Ascending aorta (tissue), 2 donors: ENCODE measurements around the gene THRB. TPM values are rescaled to one million over a fixed set of nuclear protein-coding genes. Genes with fewer than 3 reads are reported as not detected.

ENCODE experiments used
- DNase-seq, 2 donors: peaks; one replicate each; pipeline ENCODE4 v3.0.0-alpha.2; 2019; ENCODE audit warnings: low spot score in 2 of 2
- H3K27ac ChIP-seq, 2 donors: fragments of 200-600 bp; sonication (generic); one replicate each; pipeline ENCODE4 v1.5.1; 2016 to 2017; ENCODE audit warnings: mild to moderate bottlenecking in 1 of 2
- H3K27me3 ChIP-seq: fragments of 200-600 bp; sonication (generic); one replicate; pipeline ENCODE4 v1.5.1; 2017
- H3K36me3 ChIP-seq, 2 donors: fragments of 200-600 bp; sonication (generic); one replicate each; pipeline ENCODE4 v1.5.1; 2016
- H3K4me1 ChIP-seq, 2 donors: fragments of 200-600 bp; sonication (generic); one replicate each; pipeline ENCODE4 v1.5.1; 2016 to 2017; ENCODE audit warnings: mild to moderate bottlenecking in 1 of 2
- H3K4me3 ChIP-seq, 2 donors: fragments of 200-600 bp; sonication (generic); one replicate each; pipeline ENCODE4 v1.5.1; 2016 to 2017; ENCODE audit warnings: mild to moderate bottlenecking in 1 of 2
- H3K9me3 ChIP-seq, 2 donors: fragments of 200-600 bp; sonication (generic); one replicate each; pipeline ENCODE4 v1.5.1; 2016
- intact Hi-C: fragments of 100-400 bp; cut with DNase I; formaldehyde crosslinking; loops from one replicate; pipeline ENCODE4 v1.15.1; 2023
- total RNA-seq: library from RNA; depleted of rRNA; stranded (reverse); fragments of >200 nt; gene quantifications from one replicate; pipeline ENCODE4 v1.1.0, GENCODE V29; 2016
- TF ChIP-seq, protein P1 (sequence below), 3 experiments: fragments of 200-600 bp in 2 of 3; fragments of 450-650 bp in 1 of 3; sonication (generic) in 2 of 3; IDR thresholded peaks; one replicate each; pipeline ENCODE4 v1.5.1; 2016 to 2019; ENCODE audit warnings: antibody characterized with exemption in 3 of 3, mild to moderate bottlenecking in 1 of 3, moderate library complexity in 1 of 3

THRB gene
- total RNA-seq, 1 donor from 2014 or later: 24.7 TPM

DNA sequence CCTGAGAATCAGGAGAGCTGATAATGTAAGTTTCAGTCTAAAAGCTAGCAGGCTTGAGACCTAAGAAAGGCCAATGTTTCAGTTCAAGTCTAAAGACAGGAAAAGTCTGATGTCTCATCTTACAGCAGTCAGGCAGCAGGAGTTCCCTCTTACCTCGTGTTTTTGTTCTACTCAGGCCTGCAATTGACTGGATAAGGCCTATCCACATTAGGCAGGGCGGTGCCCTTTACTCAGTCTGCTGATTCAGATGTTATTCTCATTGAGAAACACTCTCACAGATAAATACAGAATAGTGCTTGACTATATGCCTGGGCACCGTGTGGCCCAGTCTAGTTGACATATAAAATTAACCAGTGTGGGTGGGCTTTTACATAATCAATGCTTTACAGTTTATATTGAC, 427.2 kb downstream of the THRB start:
- no peak for DNase-seq
- H3K9me3 ChIP-seq: no peaks in the 10 kb centered on the region
- H3K4me3 ChIP-seq: no peak overlapping the region
- TF ChIP-seq, protein P1, sequence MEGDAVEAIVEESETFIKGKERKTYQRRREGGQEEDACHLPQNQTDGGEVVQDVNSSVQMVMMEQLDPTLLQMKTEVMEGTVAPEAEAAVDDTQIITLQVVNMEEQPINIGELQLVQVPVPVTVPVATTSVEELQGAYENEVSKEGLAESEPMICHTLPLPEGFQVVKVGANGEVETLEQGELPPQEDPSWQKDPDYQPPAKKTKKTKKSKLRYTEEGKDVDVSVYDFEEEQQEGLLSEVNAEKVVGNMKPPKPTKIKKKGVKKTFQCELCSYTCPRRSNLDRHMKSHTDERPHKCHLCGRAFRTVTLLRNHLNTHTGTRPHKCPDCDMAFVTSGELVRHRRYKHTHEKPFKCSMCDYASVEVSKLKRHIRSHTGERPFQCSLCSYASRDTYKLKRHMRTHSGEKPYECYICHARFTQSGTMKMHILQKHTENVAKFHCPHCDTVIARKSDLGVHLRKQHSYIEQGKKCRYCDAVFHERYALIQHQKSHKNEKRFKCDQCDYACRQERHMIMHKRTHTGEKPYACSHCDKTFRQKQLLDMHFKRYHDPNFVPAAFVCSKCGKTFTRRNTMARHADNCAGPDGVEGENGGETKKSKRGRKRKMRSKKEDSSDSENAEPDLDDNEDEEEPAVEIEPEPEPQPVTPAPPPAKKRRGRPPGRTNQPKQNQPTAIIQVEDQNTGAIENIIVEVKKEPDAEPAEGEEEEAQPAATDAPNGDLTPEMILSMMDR (IDR thresholded peaks at IDR 0.05): no peak
- no peak overlapping the region for H3K27ac ChIP-seq
- H3K36me3 ChIP-seq: no peaks in the 10 kb centered on the region
- no peaks in the 10 kb centered on the region for H3K27me3 ChIP-seq
- intact Hi-C loops: loop anchor here (10.0 kb wide), 1 partner anchor 167 kb away; no protein-coding TSS in a partner anchor
- H3K4me1 ChIP-seq: peaks cover 0 to 3% of the 10 kb centered on the region in 2 donors
